HG03439 (cell line): ENCODE results near the gene TTC31.
"Not testable (repeated sequence)": the region's sequence is repeated elsewhere in the genome, so short reads cannot be mapped to it uniquely, and the experiment has no call there.

ENCODE experiments used
- ATAC-seq: cut with Tn5 transposase; IDR thresholded peaks from one replicate; pipeline ENCODE4 v1.9.1; 2021; ENCODE audit warnings: mild to moderate bottlenecking, moderate library complexity; ENCODE audit not compliant: unreplicated experiment

The TTC31 gene

GRCh38 chr2:74457129-74457548 lies 25.7 kb upstream of the TTC31 start:
- no peak for ATAC-seq

GRCh38 chr2:74457549-74458131 lies 25.2 kb upstream of the TTC31 start:
- peak; percentile 29 for ATAC-seq

GRCh38 chr2:74458132-74458937 lies 24.5 kb upstream of the TTC31 start, which contains the start of gene WBP1:
WBP1 (plus strand) TSS chr2:74458438; CDS start chr2:74458603, 165 bp downstream.
- ATAC-seq, result peak; percentile 85

- no peak for ATAC-seq
Measured at GRCh38 chr2:74458938-74459363, 23.9 kb upstream of the TTC31 start.

- not testable (repeated sequence) for ATAC-seq
Measured at GRCh38 chr2:74459503-74460118, 23.3 kb upstream of the TTC31 start.

GRCh38 chr2:74460187-74460586 lies 22.7 kb upstream of the TTC31 start:
- ATAC-seq, result not testable (repeated sequence)

- no peak for ATAC-seq
Measured at GRCh38 chr2:74461187-74462053, 21.5 kb upstream of the TTC31 start.

- no peak for ATAC-seq
Measured at GRCh38 chr2:74462054-74462785, 20.7 kb upstream of the TTC31 start.

GRCh38 chr2:74462786-74463105 lies 20.1 kb upstream of the TTC31 start:
- ATAC-seq, result no peak

GRCh38 chr2:74464406-74464805 lies 18.5 kb upstream of the TTC31 start:
- no peak for ATAC-seq

GRCh38 chr2:74470742-74471141 lies 12.1 kb upstream of the TTC31 start:
- ATAC-seq, result not testable (repeated sequence)

GRCh38 chr2:74471332-74472065 lies 11.4 kb upstream of the TTC31 start:
- ATAC-seq, result no peak

GRCh38 chr2:74472086-74472944 lies 10.6 kb upstream of the TTC31 start, which contains the start of gene MRPL53:
MRPL53 (minus strand) TSS chr2:74472680; CDS start chr2:74472660, 20 bp downstream.
- peak; percentile 89 for ATAC-seq

GRCh38 chr2:74472945-74473258 lies 10.0 kb upstream of the TTC31 start:
- ATAC-seq, result peak; percentile 2

- ATAC-seq, result no peak
Measured at GRCh38 chr2:74474481-74474880, 8.4 kb upstream of the TTC31 start.

- ATAC-seq, result no peak
Measured at GRCh38 chr2:74474899-74475298, 8.0 kb upstream of the TTC31 start.

- no peak for ATAC-seq
Measured at GRCh38 chr2:74481431-74481830, 1.4 kb upstream of the TTC31 start.

- peak; percentile 43 for ATAC-seq
Measured at GRCh38 chr2:74481961-74482800, 700 bp upstream of the TTC31 start.
